ENCODE data around the gene CDH22. TPM values are rescaled to one million over a fixed set of nuclear protein-coding genes. Genes with fewer than 3 reads are reported as not detected.

CDH22 gene
- total RNA-seq, 1 donor from 2014 or later, result 0.14 TPM

DNA sequence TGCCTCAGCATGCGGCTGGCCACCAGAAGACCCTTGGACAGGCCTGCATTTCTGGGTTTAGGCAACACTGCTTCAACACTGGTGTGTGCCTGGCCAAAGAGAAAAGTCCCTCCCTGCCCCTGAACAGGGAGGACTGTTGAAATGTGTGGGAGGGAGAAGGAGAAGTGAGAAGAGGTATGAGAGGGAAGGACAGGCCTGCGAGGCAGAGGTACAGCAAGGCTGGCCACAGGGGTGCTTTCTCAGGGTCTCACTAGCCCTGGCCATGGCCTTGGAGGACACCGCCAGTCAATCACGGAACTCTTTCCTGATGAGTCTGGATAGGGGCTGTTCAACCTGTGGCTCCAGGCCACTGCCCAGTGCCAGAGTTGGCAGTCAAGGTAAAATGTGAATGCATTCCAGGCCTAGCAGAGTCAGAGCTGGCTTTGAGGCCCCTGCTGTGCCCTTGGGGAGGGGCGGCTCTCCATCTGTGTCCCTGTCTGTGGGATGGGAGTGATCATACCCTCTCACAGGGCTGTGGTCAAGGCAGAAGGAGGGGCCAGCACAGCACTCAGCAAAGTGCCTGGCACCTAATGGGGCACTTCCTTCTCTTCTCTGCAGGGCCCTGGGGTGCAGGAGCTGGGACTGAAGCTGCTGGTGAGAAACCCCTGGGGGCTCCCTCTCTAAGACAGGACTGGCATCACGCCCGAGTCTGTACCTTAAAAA lies 43.2 kb upstream of the CDH22 start:
- no peak overlapping the region for H3K4me3 Mint-ChIP-seq (ENCODE audit: low read depth)
- H3K27ac Mint-ChIP-seq, result no peak overlapping the region
- H3K4me1 Mint-ChIP-seq (ENCODE audit: low read depth), result peaks cover 22% of the 10 kb centered on the region
- no peaks in the 10 kb centered on the region for H3K27me3 Mint-ChIP-seq
- no peak for DNase-seq (ENCODE audit: low spot score, unreplicated experiment)
- TF ChIP-seq, protein P1, sequence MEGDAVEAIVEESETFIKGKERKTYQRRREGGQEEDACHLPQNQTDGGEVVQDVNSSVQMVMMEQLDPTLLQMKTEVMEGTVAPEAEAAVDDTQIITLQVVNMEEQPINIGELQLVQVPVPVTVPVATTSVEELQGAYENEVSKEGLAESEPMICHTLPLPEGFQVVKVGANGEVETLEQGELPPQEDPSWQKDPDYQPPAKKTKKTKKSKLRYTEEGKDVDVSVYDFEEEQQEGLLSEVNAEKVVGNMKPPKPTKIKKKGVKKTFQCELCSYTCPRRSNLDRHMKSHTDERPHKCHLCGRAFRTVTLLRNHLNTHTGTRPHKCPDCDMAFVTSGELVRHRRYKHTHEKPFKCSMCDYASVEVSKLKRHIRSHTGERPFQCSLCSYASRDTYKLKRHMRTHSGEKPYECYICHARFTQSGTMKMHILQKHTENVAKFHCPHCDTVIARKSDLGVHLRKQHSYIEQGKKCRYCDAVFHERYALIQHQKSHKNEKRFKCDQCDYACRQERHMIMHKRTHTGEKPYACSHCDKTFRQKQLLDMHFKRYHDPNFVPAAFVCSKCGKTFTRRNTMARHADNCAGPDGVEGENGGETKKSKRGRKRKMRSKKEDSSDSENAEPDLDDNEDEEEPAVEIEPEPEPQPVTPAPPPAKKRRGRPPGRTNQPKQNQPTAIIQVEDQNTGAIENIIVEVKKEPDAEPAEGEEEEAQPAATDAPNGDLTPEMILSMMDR (IDR thresholded peaks at IDR 0.05; ENCODE audit: unreplicated experiment), result no peak
- H3K36me3 Mint-ChIP-seq (ENCODE audit: insufficient read depth), result peaks cover 6% of the 10 kb centered on the region
- no peaks in the 10 kb centered on the region for H3K9me3 Mint-ChIP-seq (ENCODE audit: low read depth)

DNA sequence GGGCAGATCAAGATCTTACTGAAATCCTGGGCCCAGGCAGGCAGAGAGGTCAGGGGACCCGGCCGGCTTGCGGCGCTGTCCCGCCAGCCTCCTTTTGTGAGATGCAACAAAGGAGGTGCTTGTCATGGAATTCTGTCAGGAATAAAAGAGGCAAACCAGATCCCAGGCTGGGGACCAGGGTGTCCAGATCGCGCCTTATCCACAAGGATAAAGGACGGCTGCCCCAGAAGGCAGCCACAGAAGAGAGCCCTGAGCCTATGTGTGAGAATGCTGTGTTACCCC lies 42.6 kb upstream of the CDH22 start:
- TF ChIP-seq, protein P1 (IDR thresholded peaks at IDR 0.05; ENCODE audit: unreplicated experiment), result no peak
- H3K27ac Mint-ChIP-seq, result no peak overlapping the region
- H3K36me3 Mint-ChIP-seq (ENCODE audit: insufficient read depth), result peaks cover 9% of the 10 kb centered on the region
- peaks cover 22% of the 10 kb centered on the region for H3K4me1 Mint-ChIP-seq (ENCODE audit: low read depth)
- no peak overlapping the region for H3K4me3 Mint-ChIP-seq (ENCODE audit: low read depth)
- H3K9me3 Mint-ChIP-seq (ENCODE audit: low read depth), result no peaks in the 10 kb centered on the region
- H3K27me3 Mint-ChIP-seq, result no peaks in the 10 kb centered on the region
- DNase-seq (ENCODE audit: low spot score, unreplicated experiment), result no peak

DNA sequence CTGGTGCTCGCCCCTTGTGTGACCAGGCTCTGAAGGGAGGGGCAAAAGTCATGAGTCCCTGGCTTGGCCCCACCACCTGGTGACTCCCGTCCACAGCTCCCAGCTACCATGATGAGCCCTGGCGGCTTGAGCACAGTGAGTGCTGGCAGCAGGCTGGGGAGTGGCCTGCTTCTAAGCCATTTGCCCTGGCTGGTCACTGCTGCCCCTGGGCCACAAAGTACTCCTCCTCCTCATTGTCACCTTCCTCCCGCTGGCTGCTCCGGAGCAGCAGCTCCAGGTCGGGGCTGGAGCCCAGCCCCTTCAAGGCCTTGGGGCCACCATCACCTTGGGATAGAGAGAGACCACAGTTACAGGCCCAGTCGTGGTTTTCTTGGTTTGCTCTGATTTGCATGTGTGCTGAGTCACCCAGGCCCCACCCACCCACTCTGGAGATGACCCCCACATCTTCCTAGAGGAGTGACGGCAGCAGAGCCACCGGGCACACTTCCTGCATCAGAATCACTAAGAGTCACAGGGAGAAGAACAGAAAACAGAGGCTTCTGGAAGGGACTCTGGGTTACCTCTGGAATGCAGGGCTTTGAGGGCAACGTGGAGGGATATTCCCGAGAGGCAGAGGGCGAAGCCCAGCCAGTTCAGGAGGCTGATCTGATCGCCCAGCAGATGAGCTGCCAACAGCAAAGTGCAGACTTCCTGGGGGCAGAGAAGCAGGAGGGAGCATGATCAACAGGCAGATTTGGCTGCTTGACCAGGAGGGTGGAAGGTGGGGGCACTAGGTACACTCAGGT lies 42.1 kb upstream of the CDH22 start:
- H3K27me3 Mint-ChIP-seq, result no peaks in the 10 kb centered on the region
- TF ChIP-seq, protein P1 (IDR thresholded peaks at IDR 0.05; ENCODE audit: unreplicated experiment), result no peak
- peaks cover 7% of the 10 kb centered on the region for H3K36me3 Mint-ChIP-seq (ENCODE audit: insufficient read depth)
- peak overlapping the region; percentile 62 for H3K27ac Mint-ChIP-seq
- H3K4me3 Mint-ChIP-seq (ENCODE audit: low read depth), result no peak overlapping the region
- H3K9me3 Mint-ChIP-seq (ENCODE audit: low read depth), result no peaks in the 10 kb centered on the region
- peaks cover 22% of the 10 kb centered on the region for H3K4me1 Mint-ChIP-seq (ENCODE audit: low read depth)
- no peak for DNase-seq (ENCODE audit: low spot score, unreplicated experiment)

DNA sequence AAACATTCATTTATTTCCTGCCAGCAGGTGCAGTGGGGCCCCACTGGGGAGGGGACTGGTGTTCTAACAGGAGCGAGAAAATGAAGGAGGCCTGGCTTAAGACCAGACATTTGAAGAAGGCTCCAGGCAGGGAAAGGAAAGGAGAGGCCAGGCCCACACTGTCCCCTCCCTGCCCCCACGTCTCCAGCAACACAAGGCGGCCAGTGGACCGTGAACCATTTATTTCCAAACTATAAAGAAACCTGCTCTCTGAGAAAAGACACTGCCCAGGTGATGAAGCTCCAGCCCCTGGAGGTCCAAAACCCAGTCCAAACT lies 41.4 kb upstream of the CDH22 start:
- H3K9me3 Mint-ChIP-seq (ENCODE audit: low read depth), result no peaks in the 10 kb centered on the region
- DNase-seq (ENCODE audit: low spot score, unreplicated experiment), result no peak
- peak overlapping the region; percentile 62 for H3K27ac Mint-ChIP-seq
- peaks cover 4% of the 10 kb centered on the region for H3K27me3 Mint-ChIP-seq
- H3K4me1 Mint-ChIP-seq (ENCODE audit: low read depth), result peaks cover 22% of the 10 kb centered on the region
- TF ChIP-seq, protein P1 (IDR thresholded peaks at IDR 0.05; ENCODE audit: unreplicated experiment), result no peak
- peaks cover 7% of the 10 kb centered on the region for H3K36me3 Mint-ChIP-seq (ENCODE audit: insufficient read depth)
- H3K4me3 Mint-ChIP-seq (ENCODE audit: low read depth), result no peak overlapping the region

DNA sequence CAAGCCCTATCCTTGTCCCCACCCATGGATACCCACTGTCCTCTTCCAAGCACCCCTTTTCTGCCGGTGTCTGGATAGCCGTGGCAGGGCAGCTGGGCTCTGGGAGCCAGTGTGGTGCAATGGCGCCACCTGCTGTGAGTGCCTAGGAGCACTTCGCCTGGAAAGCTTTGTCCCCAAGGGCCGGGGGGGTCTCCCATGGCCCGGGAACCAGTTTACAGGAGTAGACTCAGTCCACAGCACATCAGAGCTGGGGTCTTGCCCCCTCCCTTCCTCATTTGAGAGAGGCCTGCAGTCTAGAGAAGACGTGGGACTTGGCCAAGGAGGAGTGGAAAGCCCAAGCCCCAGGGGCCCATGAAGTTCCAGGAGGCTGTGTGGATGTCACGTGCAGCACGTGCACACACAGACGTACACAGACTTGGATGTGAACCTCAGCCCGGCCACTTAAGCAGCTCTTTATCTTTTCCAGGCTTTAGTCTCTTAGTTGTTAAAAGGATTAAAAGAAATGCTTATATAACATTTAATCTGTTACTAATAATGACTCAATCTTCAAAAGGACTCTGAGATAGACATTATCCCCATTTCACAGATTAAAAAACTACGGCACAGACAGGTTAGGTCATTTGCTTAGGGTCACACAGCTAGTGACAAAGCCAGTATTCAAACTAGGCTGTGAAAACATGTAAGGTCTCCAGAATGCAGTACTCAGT lies 40.9 kb upstream of the CDH22 start:
- Mint-ChIP-seq H3K4me3 (ENCODE audit: low read depth) (no peak overlapping the region), H3K9me3 (ENCODE audit: low read depth) (no peaks in the 10 kb centered on the region), H3K27me3 (peaks cover 9% of the 10 kb centered on the region), H3K4me1 (ENCODE audit: low read depth) (peaks cover 22% of the 10 kb centered on the region), H3K27ac (peak overlapping the region; percentile 62), H3K36me3 (ENCODE audit: insufficient read depth) (peaks cover 4% of the 10 kb centered on the region)
- DNase-seq (ENCODE audit: low spot score, unreplicated experiment), result peak; percentile 61
- TF ChIP-seq, protein P1 (IDR thresholded peaks at IDR 0.05; ENCODE audit: unreplicated experiment), result peak; percentile 75

Data from progenitor cell of endocrine pancreas (in vitro differentiated cells).